GM12875 (cell line): Measurements from ENCODE around the gene WWOX.

Experiments
- H3K4me3 ChIP-seq: one replicate; pipeline ENCODE4 v1.5.1; 2011; ENCODE audit warnings: low read depth, low read length, control low read depth
- CTCF ChIP-seq: IDR thresholded peaks from 2 replicates; pipeline ENCODE4 v1.5.1; 2011; ENCODE audit warnings: low read depth, mild to moderate bottlenecking, control low read depth, inconsistent platforms, low read length, moderate library complexity, borderline replicate concordance; ENCODE audit not compliant: insufficient read depth

Gene WWOX

DNA sequence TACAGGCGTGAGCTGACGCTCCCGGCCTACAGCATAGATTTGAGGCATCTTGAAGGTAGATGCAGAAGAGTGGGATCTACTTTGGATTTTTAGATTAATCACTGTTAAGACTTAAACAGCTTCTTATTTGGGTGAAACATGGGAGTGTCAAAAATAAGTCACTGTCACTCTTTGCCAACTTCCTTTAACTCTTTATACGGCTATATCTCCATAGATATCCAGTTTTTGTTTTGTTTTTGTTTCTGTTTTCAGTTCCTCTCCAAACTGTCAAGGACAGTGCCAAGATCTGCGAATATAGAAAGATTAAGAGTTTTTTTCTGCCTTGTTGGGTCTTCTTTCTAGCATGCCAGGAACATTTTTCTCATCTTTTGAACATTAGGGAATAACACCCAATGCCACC lies 706.1 kb downstream of the WWOX start:
- no peak for TF ChIP-seq CTCF
- no peak overlapping the region for H3K4me3 ChIP-seq

GRCh38 chr16:78811247-78811646 lies 711.8 kb downstream of the WWOX start:
- no peak for TF ChIP-seq CTCF
- no peak overlapping the region for H3K4me3 ChIP-seq

DNA sequence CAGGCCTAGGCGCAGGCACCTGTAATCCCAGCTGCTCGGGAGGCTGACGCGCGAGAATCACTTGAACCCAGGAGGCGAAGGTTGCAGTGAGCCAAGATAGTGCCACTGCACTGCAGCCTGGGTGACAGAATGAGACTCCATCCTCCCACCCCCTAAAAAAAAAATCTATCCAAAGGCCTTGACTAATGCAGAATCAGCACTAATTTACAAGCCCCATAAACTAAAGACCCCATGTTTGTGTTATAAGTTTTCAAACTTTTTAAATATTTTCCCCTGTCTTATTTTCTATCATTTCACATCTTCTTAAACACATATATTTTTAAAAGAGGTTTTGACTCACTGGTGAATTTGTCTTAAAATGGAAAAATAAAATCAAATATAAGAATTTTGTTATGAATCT lies 713.1 kb downstream of the WWOX start:
- TF ChIP-seq CTCF = no peak
- H3K4me3 ChIP-seq = no peak overlapping the region

- H3K4me3 ChIP-seq = no peak overlapping the region
- TF ChIP-seq CTCF = no peak
Observed at GRCh38 chr16:78813661-78814311, 714.3 kb downstream of the WWOX start.

- TF ChIP-seq CTCF = no peak
- H3K4me3 ChIP-seq = no peak overlapping the region
Observed at GRCh38 chr16:78815713-78816112, 716.3 kb downstream of the WWOX start.

DNA sequence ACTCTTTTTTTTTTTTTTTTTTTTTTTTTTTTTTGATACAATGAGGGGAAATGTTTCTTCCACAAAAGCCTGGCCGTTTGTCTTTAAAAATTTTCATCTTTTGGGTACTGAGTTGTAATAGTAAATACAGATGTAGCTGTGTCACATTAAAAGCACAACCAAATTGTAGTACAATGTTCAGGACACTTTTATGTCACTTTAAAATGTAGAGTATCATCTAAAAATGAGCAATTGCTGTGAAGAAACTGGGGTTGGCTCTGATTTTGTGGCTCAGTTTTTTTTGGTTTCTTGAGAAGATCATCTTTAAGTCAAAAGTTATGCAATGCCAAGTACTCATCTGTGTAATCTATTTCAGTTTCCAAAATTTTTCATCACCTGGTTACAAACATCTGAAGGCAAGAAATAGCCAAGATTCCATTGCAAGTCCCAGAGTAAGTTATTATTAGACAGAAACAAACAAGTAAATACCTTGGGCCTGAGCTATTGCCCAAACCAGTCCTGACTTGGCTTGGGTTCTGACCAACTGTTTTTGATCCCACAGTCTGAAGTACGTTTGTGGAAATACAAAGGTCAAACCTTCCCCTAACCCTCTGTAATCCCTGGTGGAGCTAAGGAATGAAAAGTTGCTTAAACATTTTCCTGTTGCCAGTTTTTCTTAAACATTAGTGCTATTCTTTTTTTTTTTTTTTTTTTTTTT lies 717.2 kb downstream of the WWOX start:
- no peak for TF ChIP-seq CTCF
- H3K4me3 ChIP-seq = no peak overlapping the region

DNA sequence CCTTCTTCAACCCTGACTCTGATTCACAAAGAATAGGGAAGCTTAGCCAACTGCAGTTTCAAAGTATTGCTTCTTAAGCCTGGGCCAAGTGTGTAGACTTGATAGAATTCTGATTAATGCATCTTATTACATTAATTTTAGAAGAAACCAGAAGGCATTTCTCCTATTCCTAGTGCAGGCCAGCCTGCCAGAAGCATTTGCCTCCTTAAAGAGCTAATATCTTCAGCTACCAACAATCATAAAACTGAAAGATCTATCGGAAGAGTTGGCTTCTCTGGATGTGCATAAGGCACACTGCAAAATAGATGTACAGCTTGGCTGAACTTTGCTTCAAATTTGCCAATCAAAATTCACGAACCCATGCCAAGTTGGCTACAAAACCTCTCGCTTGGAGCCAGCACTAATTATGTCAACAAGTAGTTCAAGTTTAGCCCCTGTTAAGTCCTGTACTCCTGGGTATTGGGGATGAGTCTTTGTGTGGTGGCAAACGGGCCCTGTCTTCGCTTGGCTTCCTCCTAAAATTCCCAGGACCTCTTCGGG lies 717.8 kb downstream of the WWOX start:
- no peak for TF ChIP-seq CTCF
- no peak overlapping the region for H3K4me3 ChIP-seq
